Activated gamma-delta T cell (primary cell): Measurements from ENCODE around the gene SLC4A7.
A peak's percentile ranks its signal among the peaks of the same experiment; 100 is the strongest.
"Not testable (repeated sequence)": the region's sequence is repeated elsewhere in the genome, so short reads cannot be mapped to it uniquely, and the experiment has no call there.

Experiments
- DNase-seq: peaks from one replicate; lab custom pipeline; 2025; lab: John Stamatoyannopoulos, UW

Gene SLC4A7

GRCh38 chr3:27429909-27430308, 54.3 kb downstream of the SLC4A7 start:
- DNase-seq = no peak

DNA sequence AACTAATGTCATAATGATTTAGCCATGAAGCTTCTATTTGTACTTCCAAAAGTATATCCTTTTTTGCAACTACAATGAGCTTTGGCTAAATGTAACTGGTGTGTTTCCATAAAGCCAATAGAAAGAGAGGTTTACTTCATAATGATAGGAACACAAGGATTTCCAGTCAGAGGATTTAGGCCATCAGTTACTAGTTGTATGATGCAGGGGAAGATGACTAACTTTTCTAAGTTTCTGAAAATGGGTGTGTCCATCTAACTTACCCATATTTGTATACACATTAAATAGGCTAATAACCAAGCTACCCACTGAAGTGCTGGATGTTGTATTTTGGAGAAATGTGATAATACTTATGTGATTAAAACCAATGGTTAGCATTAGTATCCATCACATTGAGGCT, 55.7 kb downstream of the SLC4A7 start:
- no peak for DNase-seq

DNA sequence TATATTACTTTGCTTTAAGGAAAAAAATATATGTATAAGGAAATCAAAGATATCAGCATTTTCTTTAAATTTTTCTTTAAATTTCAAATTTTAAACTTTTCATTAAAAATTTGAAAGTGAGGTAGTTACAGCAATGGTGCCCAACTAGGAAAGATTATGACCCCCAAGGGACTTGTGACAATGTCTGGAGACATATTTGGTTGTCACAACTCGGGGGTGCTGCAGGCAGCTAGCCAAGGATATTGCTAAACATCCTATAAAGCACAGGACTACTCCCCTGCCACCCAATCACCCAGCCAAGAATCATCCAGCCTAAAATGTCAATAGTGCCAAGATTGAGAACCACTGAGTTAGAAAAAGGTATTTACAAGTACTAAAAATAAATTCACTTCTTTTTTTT, 57.3 kb downstream of the SLC4A7 start:
- no peak for DNase-seq

GRCh38 chr3:27425896-27426565, 58.2 kb downstream of the SLC4A7 start:
- DNase-seq = no peak

- DNase-seq = not testable (repeated sequence)
Observed at GRCh38 chr3:27424812-27425521, 59.2 kb downstream of the SLC4A7 start.

- DNase-seq = no peak
Observed at GRCh38 chr3:27423463-27423862, 60.7 kb downstream of the SLC4A7 start.

GRCh38 chr3:27422617-27423016, 61.6 kb downstream of the SLC4A7 start:
- DNase-seq = no peak

DNA sequence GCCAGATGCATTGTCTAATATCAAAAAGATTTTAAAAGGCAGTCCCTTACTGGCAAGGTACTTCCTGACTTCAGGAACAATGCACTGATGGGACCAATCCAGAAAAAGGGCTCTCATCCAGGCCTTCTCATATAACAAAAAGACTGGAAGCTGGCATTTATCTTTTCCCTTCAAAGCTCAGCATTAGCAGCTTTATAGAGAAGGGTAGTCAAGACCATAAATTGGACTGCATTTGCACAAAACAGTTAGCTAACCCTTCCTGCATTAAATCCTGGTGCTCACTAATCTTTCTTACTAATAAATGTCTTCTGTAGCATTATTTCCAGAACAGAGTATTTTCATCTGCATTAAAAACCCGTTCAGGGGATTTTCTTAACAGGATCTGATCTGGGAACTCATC, 69.0 kb downstream of the SLC4A7 start:
- DNase-seq = no peak

DNA sequence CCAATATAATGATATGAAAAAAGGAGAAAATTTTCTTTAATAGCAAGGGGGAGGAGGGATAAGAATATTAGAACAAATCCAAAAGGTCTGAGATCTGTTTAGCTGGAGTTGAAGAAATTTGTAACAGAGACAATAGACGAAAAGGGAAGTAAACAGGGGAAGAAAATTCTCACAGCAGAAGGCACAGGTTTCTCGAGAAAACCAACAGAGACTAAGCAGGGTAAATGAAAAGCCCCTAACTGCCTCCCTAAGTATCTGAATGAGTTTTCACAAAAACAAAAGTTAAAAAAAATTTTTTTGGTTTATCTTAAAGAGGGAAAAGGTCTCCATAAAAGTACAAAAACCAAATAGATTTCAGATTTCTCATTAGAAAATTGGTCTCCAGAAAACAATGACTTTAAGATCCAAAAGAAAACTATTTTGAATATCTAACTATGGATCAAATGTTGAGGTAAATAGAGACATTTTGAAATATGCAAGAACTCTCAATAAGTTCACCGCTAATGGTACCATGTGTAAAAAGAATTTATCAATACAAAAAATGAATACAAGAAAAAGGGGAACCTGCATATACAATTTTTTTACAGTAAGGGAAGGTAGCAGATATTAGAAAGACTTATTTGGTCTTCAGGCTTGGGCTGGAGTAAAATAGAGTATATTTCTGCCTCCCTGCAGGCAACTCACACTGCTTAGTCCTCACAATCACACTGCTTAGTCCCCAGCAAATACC, 91.1 kb downstream of the SLC4A7 start:
- no peak for DNase-seq

- not testable (repeated sequence) for DNase-seq
Observed at GRCh38 chr3:27392414-27392813, 91.8 kb downstream of the SLC4A7 start.

GRCh38 chr3:27391796-27392195, 92.4 kb downstream of the SLC4A7 start:
- no peak for DNase-seq

DNA sequence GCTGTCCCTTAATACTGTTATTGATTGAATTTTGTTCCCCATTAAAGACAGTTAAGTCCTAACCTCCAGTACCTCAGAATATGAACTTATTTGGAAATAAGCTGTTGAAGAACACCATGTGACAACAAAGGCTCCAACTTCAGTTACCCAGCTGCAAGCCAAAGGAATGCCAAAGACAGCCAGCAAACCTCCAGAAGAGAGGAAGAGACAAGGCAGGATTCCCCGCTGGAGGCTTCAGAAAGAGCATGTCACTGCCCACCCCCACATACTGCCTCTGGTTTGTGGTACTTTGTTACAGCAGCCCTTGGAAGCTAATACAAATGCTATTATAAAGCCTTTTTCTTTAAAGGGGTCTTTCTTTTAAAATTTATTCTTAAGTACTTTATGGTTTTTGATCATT, 96.6 kb downstream of the SLC4A7 start:
- DNase-seq = no peak

DNA sequence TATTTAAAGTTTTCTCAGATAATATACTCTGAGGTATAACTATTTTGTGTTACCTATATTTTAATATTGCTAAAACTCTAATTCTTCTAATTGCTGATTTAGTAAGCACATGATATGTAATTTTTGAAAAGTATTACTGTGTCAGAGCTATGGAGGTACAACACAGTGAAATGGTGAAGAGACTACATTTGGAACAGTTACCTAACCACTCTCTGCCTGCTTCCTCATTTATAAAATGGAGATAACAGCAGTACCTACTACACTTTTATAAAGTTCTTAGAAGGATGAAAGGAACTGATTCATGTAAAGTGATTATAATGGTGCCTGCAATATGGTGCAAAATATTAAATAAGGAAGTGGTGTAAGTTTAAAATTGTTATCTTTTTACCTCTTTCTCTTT, 98.7 kb downstream of the SLC4A7 start:
- DNase-seq = no peak

GRCh38 chr3:27384191-27384590, 100.0 kb downstream of the SLC4A7 start:
- DNase-seq = no peak

GRCh38 chr3:27380433-27381357, 103.5 kb downstream of the SLC4A7 start:
- no peak for DNase-seq

DNA sequence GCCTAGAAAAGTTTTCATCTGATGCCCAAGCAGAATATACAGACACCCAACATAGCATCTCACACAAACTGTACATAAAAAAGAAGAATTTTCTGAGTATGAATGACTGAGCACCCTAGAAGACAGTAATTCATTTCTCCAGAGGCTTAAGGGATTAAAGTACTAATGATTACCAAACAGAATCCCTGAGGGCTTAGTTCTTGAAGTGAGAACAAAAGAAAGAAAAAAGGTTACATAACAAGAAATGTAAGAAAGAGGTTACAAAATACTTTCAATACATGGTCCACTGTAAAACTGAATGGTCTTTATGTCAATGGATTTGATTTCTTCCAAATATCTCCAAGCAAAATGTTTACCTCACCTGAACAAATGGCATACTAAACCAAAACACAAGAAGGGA, 105.9 kb downstream of the SLC4A7 start:
- no peak for DNase-seq

- no peak for DNase-seq
Observed at GRCh38 chr3:27376109-27376772, 107.9 kb downstream of the SLC4A7 start.

GRCh38 chr3:27368831-27369607, 115.2 kb downstream of the SLC4A7 start, which contains the start of gene NEK10:
Gene NEK10 (minus strand): TSS chr3:27369383. CDS start chr3:27352882, 16,501 bp downstream.
- peak; percentile 81 for DNase-seq

- no peak for DNase-seq
Observed at GRCh38 chr3:27366062-27366591, 118.1 kb downstream of the SLC4A7 start.
